ENCODE measurements around the gene TSEN15. TPM values are rescaled to one million over a fixed set of nuclear protein-coding genes. Genes with fewer than 3 reads are reported as not detected.

TSEN15 gene
- total and polyA plus RNA-seq, 9 of the 15 experiments (the other 6 are each of a cell fraction or from before 2014, with no cell fraction given) = 25.6 to 121 (median 91.3) TPM

DNA sequence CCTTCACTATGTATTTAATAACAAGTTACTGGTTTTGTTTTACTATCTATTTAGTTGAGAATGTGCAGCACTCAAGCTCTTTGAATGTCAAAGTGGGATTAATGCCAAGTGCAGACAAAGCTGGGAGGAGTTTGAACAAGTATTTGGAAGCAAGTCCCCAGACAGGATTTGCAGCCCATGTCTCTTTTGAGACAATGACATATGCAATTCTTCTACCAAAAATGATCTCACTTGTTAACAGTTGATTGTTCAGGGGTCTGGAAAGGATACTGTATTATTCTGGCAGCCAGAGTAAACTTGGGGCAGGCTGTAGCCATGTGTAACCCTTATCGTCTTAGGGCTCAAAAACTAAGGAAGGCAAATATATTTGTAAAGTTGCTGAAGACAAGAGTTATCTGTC lies 29.8 kb upstream of the TSEN15 start:
- H3K9ac ChIP-seq (ENCODE audit: insufficient read depth in 1 of 2, low read depth in 2 of 2, low read length in 2 of 2) = no peak overlapping the region
- no peaks in the 10 kb centered on the region for H3K27me3 ChIP-seq (ENCODE audit: control insufficient read depth in 2 of 2, insufficient read depth in 2 of 2, low read length in 2 of 2)
- intact Hi-C loops (cut with micrococcal nuclease) = no loop called here
- no peak overlapping the region for H3K4me2 ChIP-seq (ENCODE audit: insufficient read depth, low read length)
- DNase-seq (ENCODE audit: extremely low read depth in 1 of 4, low spot score in 3 of 4) (no peak), FAIRE-seq (no peak), ATAC-seq (no peak)
- BruUV-seq (replicated peaks) = no TSS peak
- TF ChIP-seq CEBPG (CRISPR knock-in tag; IDR thresholded peaks at IDR 0.05) (no peak), CEBPG (tag; conservative IDR thresholded peaks at IDR 0.05 in 1 of 2, IDR thresholded peaks at IDR 0.05 in 1 of 2) (no peak), NFIC (IDR thresholded peaks at IDR 0.05) (0 out of 2 replicates have a peak, but pooled peaks have one; percentile 6), CHCHD3 (CRISPR knock-in tag; IDR thresholded peaks at IDR 0.05) (no peak), FOXJ2 (tag; IDR thresholded peaks at IDR 0.05) (no peak)
- TF ChIP-seq, protein P1, sequence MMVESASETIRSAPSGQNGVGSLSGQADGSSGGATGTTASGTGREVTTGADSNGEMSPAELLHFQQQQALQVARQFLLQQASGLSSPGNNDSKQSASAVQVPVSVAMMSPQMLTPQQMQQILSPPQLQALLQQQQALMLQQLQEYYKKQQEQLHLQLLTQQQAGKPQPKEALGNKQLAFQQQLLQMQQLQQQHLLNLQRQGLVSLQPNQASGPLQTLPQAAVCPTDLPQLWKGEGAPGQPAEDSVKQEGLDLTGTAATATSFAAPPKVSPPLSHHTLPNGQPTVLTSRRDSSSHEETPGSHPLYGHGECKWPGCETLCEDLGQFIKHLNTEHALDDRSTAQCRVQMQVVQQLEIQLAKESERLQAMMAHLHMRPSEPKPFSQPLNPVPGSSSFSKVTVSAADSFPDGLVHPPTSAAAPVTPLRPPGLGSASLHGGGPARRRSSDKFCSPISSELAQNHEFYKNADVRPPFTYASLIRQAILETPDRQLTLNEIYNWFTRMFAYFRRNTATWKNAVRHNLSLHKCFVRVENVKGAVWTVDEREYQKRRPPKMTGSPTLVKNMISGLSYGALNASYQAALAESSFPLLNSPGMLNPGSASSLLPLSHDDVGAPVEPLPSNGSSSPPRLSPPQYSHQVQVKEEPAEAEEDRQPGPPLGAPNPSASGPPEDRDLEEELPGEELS (CRISPR knock-in tag; IDR thresholded peaks at IDR 0.05; ENCODE audit: borderline replicate concordance) = no peak
- H3K4me1 ChIP-seq (replicated peaks in 1 of 2; ENCODE audit: control insufficient read depth in 2 of 2, insufficient read depth in 2 of 2, low read length in 2 of 2) = peaks cover 0 to 37% of the 10 kb centered on the region in 2 experiments; a peak in 4 of 5 replicates
- H3K9me3 ChIP-seq (replicated peaks; ENCODE audit: control insufficient read depth, insufficient read depth, low read depth, low read length) = no peaks in the 10 kb centered on the region
- H3K36me3 ChIP-seq (ENCODE audit: control insufficient read depth, insufficient read depth, low read length) = no peaks in the 10 kb centered on the region; the same call in 2 of the 3 replicates
- in situ Hi-C loops (cut with MboI) = no loop called here
- H2AFZ ChIP-seq (ENCODE audit: low read depth, low read length) = no peak overlapping the region
- ChIA-PET POLR2A (interaction anchor here (0.9 to 1.6 kb wide), 2 partner anchors 9 to 30 kb away, joined by 4 to 5 read pairs; partner anchors contain the start of gene TSEN15), CTCF (ENCODE audit: low intra/inter-chr PET ratio) (no interaction called here)
- H3K9me1 ChIP-seq (ENCODE audit: control insufficient read depth, insufficient read depth, low read length) = no peaks in the 10 kb centered on the region
- 89% methylated on average over 1 of the region's 1 CpG for WGBS (ENCODE audit: insufficient coverage, low coverage, missing lambda C conversion rate)
- H4K20me1 ChIP-seq (replicated peaks; ENCODE audit: control insufficient read depth, insufficient read depth, low read length) = no peaks in the 10 kb centered on the region
- H3K4me3 ChIP-seq = no peak overlapping the region
- H3K27ac ChIP-seq (ENCODE audit: extremely low read depth, low read depth, low read length) = no peak overlapping the region
- peaks cover 44% of the 10 kb centered on the region for H3K79me2 ChIP-seq (ENCODE audit: control insufficient read depth, insufficient read depth, low read length)

Data from K562 (cell line).